H9 (cell line): ENCODE data around the gene NUDT22. TPM values are rescaled to one million over a fixed set of nuclear protein-coding genes. Genes with fewer than 3 reads are reported as not detected.

ENCODE experiments used
- DNase-seq: peaks from one replicate; pipeline ENCODE4 v3.0.0-alpha.2; 2017
- H2AFZ ChIP-seq: one replicate; pipeline ENCODE4 v1.6.1; 2013; ENCODE audit warnings: mild to moderate bottlenecking, low read length, control low read depth, moderate library complexity
- H2AK5ac ChIP-seq: 2 replicates; pipeline ENCODE4 v1.6.1; 2013; ENCODE audit warnings: low read length, control low read depth, mixed read lengths; ENCODE audit not compliant: insufficient read length
- H2BK120ac ChIP-seq: one replicate; pipeline ENCODE4 v1.6.1; 2013; ENCODE audit warnings: low read depth, mild to moderate bottlenecking, low read length, control low read depth, inconsistent platforms; ENCODE audit not compliant: poor library complexity, severe bottlenecking
- H2BK12ac ChIP-seq: 2 replicates; pipeline ENCODE4 v1.6.1; 2013; ENCODE audit warnings: low read length, control low read depth, mixed read lengths, low read depth; ENCODE audit not compliant: insufficient read length
- H2BK15ac ChIP-seq: 2 replicates; pipeline ENCODE4 v1.6.1; 2013; ENCODE audit warnings: low read depth, low read length, control low read depth
- H2BK20ac ChIP-seq: one replicate; pipeline ENCODE4 v1.6.1; 2013; ENCODE audit warnings: low read depth, mild to moderate bottlenecking, low read length, control low read depth, inconsistent platforms; ENCODE audit not compliant: poor library complexity, severe bottlenecking
- H2BK5ac ChIP-seq: 2 replicates; pipeline ENCODE4 v1.6.1; 2013; ENCODE audit warnings: low read length, control low read depth, mixed read lengths; ENCODE audit not compliant: insufficient read length
- H3K14ac ChIP-seq: 2 replicates; pipeline ENCODE4 v1.6.1; 2013; ENCODE audit warnings: low read length, control low read depth; ENCODE audit not compliant: insufficient read depth
- H3K18ac ChIP-seq: 2 replicates; pipeline ENCODE4 v1.6.1; 2013; ENCODE audit warnings: low read depth, mild to moderate bottlenecking, mixed read lengths, low read length, control low read depth; ENCODE audit not compliant: insufficient read length
- H3K23ac ChIP-seq: 2 replicates; pipeline ENCODE4 v1.6.1; 2013; ENCODE audit warnings: low read length, control low read depth, mixed read lengths, low read depth; ENCODE audit not compliant: insufficient read length
- H3K23me2 ChIP-seq: 2 replicates; pipeline ENCODE4 v1.6.1; 2013; ENCODE audit warnings: low read depth, mild to moderate bottlenecking, mixed read lengths, low read length, control low read depth; ENCODE audit not compliant: insufficient read length, poor library complexity, severe bottlenecking
- H3K27ac ChIP-seq: 2 replicates; pipeline ENCODE4 v1.5.1; 2013; ENCODE audit warnings: low read length, control low read depth, mixed read lengths, low read depth; ENCODE audit not compliant: insufficient read length
- H3K27me3 ChIP-seq: 2 replicates; pipeline ENCODE4 v1.6.1; 2013; ENCODE audit warnings: low read length, control low read depth, inconsistent platforms; ENCODE audit not compliant: insufficient read depth
- H3K4ac ChIP-seq: 2 replicates; pipeline ENCODE4 v1.6.1; 2013; ENCODE audit warnings: low read depth, mild to moderate bottlenecking, control low read depth, inconsistent platforms, low read length, moderate library complexity
- H3K4me1 ChIP-seq: 2 replicates; pipeline ENCODE4 v1.6.1; 2013; ENCODE audit warnings: low read length, control low read depth, inconsistent platforms; ENCODE audit not compliant: insufficient read depth
- H3K4me2 ChIP-seq: 2 replicates; pipeline ENCODE4 v1.6.1; 2013; ENCODE audit warnings: low read length, control low read depth, mixed read lengths; ENCODE audit not compliant: insufficient read length, insufficient read depth
- H3K56ac ChIP-seq: 2 replicates; pipeline ENCODE4 v1.6.1; 2013; ENCODE audit warnings: low read depth, mild to moderate bottlenecking, mixed read lengths, low read length, control low read depth; ENCODE audit not compliant: insufficient read length
- H3K79me1 ChIP-seq: 2 replicates; pipeline ENCODE4 v1.6.1; 2013; ENCODE audit warnings: low read depth, mild to moderate bottlenecking, moderate library complexity, low read length, control low read depth, inconsistent platforms; ENCODE audit not compliant: insufficient read depth, poor library complexity, severe bottlenecking
- H3K79me2 ChIP-seq: 2 replicates; pipeline ENCODE4 v1.6.1; 2013; ENCODE audit warnings: low read length, control low read depth, inconsistent platforms; ENCODE audit not compliant: insufficient read depth
- H3K9ac ChIP-seq: 2 replicates; pipeline ENCODE4 v1.6.1; 2013; ENCODE audit warnings: low read length, control low read depth, mixed read lengths; ENCODE audit not compliant: insufficient read length; ENCODE audit errors: extremely low read depth
- H3K9me3 ChIP-seq: one replicate; pipeline ENCODE4 v1.6.1; 2013; ENCODE audit warnings: low read depth, low read length, inconsistent platforms; ENCODE audit not compliant: control insufficient read depth
- H3T11ph ChIP-seq: one replicate; pipeline ENCODE4 v1.6.1; 2013; ENCODE audit warnings: mild to moderate bottlenecking, low read length, control low read depth, inconsistent platforms
- H4K20me1 ChIP-seq: one replicate; pipeline ENCODE4 v1.6.1; 2013; ENCODE audit not compliant: control insufficient read depth, insufficient read length, insufficient read depth
- H4K5ac ChIP-seq: 2 replicates; pipeline ENCODE4 v1.6.1; 2013; ENCODE audit warnings: low read depth, mild to moderate bottlenecking, mixed read lengths, low read length, control low read depth; ENCODE audit not compliant: insufficient read length
- H4K8ac ChIP-seq: replicated peaks from 2 replicates; pipeline ENCODE4 v1.6.1; 2013; ENCODE audit warnings: low read length, control low read depth, mixed read lengths, low read depth; ENCODE audit not compliant: insufficient read length
- H4K91ac ChIP-seq: 2 replicates; pipeline ENCODE4 v1.6.1; 2013; ENCODE audit warnings: low read depth, mild to moderate bottlenecking, moderate library complexity, mixed read lengths, low read length, control low read depth; ENCODE audit not compliant: insufficient read length
- H3K27ac Mint-ChIP-seq, 3 experiments: 2 replicates in 2 of 3; 3 replicates in 1 of 3; pipeline ENCODE4 v1.8.0; 2020 to 2021; ENCODE audit warnings: mixed read lengths in 3 of 3, mild to moderate bottlenecking in 1 of 3, moderate library complexity in 1 of 3
- H3K27me3 Mint-ChIP-seq: 2 replicates; pipeline ENCODE4 v1.8.0; 2021; ENCODE audit warnings: low read depth, mild to moderate bottlenecking, moderate library complexity, mixed read lengths
- H3K36me3 Mint-ChIP-seq, 3 experiments: 2 replicates in 2 of 3; 3 replicates in 1 of 3; pipeline ENCODE4 v1.8.0; 2020 to 2021; ENCODE audit warnings: low read depth in 3 of 3, mixed read lengths in 3 of 3; ENCODE audit not compliant: insufficient read depth in 1 of 3
- H3K4me1 Mint-ChIP-seq, 2 experiments: 2 replicates each; pipeline ENCODE4 v1.8.0; 2020; ENCODE audit warnings: mixed read lengths in 2 of 2
- H3K4me3 Mint-ChIP-seq, 2 experiments: 2 replicates in 1 of 2; 3 replicates in 1 of 2; pipeline ENCODE4 v1.8.0; 2020 to 2021; ENCODE audit warnings: mild to moderate bottlenecking in 2 of 2, mixed read lengths in 2 of 2, moderate library complexity in 1 of 2
- H3K9me3 Mint-ChIP-seq, 2 experiments: 2 replicates in 1 of 2; 3 replicates in 1 of 2; pipeline ENCODE4 v1.8.0; 2020; ENCODE audit warnings: mild to moderate bottlenecking in 2 of 2, mixed read lengths in 2 of 2, moderate library complexity in 1 of 2
- WGBS: extraction: QIAGEN DNeasy Blood & Tissue Kit; methylation state at CpG from one replicate; pipeline ENCODE4 v1.1.7; 2013; ENCODE audit warnings: missing lambda C conversion rate, low lambda C conversion rate, mixed read lengths; ENCODE audit not compliant: insufficient read length; ENCODE audit errors: extremely low coverage; 5-methylcytosine and 5-hydroxymethylcytosine counted together
- total RNA-seq: library from RNA; stranded (reverse); gene quantifications from 2 replicates; pipeline ENCODE4 v1.2.1, GENCODE V29; 2021
- TF ChIP-seq, protein P1 (sequence below): fragments of 200-600 bp; sonication (generic); conservative IDR thresholded peaks from 3 replicates; pipeline ENCODE4 v1.8.0; 2021; ENCODE audit warnings: antibody characterized with exemption, mild to moderate bottlenecking

The NUDT22 gene
- total RNA-seq, 1 experiment from 2014 or later, result 39.6 TPM

GRCh38 chr11:64226507-64227051 lies 505 bp downstream of the NUDT22 start:
- no peaks in the 10 kb centered on the region for H4K20me1 ChIP-seq
- H3K23me2 ChIP-seq, result peaks cover 27% of the 10 kb centered on the region
- no peak overlapping the region for H2AFZ ChIP-seq
- H4K5ac ChIP-seq, result no peak overlapping the region
- no peaks in the 10 kb centered on the region for H3K9me3 Mint-ChIP-seq
- 0 out of 2 replicates have a peak, but pooled peaks cover 3% of the 10 kb centered on the region for H3K4me1 ChIP-seq
- H3K27ac Mint-ChIP-seq, result peak overlapping the region in 1 of 3 experiments; percentile 59; a peak in 1 of 7 replicates
- peak overlapping the region; percentile 80 to 91 for H3K4me3 Mint-ChIP-seq
- H3K27ac ChIP-seq, result no peak overlapping the region
- no peak overlapping the region for H2BK5ac ChIP-seq
- H3K56ac ChIP-seq, result no peak overlapping the region
- no peaks in the 10 kb centered on the region for H3K27me3 ChIP-seq
- no peaks in the 10 kb centered on the region for H3K79me2 ChIP-seq
- H3K27me3 Mint-ChIP-seq, result peaks cover 2% of the 10 kb centered on the region
- peak overlapping the region; percentile 59 for H3K9ac ChIP-seq
- peaks cover 23 to 28% of the 10 kb centered on the region in 2 experiments for H3K4me1 Mint-ChIP-seq
- H2BK120ac ChIP-seq, result no peak overlapping the region
- H3T11ph ChIP-seq, result no peak overlapping the region
- no peak overlapping the region for H4K8ac ChIP-seq
- peak; percentile 69 for DNase-seq
- no peak overlapping the region for H2BK20ac ChIP-seq
- peak overlapping the region; percentile 50 for H3K4me2 ChIP-seq
- TF ChIP-seq, protein P1, sequence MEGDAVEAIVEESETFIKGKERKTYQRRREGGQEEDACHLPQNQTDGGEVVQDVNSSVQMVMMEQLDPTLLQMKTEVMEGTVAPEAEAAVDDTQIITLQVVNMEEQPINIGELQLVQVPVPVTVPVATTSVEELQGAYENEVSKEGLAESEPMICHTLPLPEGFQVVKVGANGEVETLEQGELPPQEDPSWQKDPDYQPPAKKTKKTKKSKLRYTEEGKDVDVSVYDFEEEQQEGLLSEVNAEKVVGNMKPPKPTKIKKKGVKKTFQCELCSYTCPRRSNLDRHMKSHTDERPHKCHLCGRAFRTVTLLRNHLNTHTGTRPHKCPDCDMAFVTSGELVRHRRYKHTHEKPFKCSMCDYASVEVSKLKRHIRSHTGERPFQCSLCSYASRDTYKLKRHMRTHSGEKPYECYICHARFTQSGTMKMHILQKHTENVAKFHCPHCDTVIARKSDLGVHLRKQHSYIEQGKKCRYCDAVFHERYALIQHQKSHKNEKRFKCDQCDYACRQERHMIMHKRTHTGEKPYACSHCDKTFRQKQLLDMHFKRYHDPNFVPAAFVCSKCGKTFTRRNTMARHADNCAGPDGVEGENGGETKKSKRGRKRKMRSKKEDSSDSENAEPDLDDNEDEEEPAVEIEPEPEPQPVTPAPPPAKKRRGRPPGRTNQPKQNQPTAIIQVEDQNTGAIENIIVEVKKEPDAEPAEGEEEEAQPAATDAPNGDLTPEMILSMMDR, result no peak
- H2BK12ac ChIP-seq, result no peak overlapping the region
- H3K79me1 ChIP-seq, result no peaks in the 10 kb centered on the region
- H3K9me3 ChIP-seq, result no peaks in the 10 kb centered on the region
- H3K4ac ChIP-seq, result no peak overlapping the region
- no peak overlapping the region for H2AK5ac ChIP-seq
- no peak overlapping the region for H3K23ac ChIP-seq
- no CpG with 5 or more reads among the region's 26 CpGs for WGBS
- no peak overlapping the region for H3K18ac ChIP-seq
- H2BK15ac ChIP-seq, result no peak overlapping the region
- H3K14ac ChIP-seq, result no peak overlapping the region; the same call in 1 of the 2 replicates
- peaks cover 0 to 14% (median 10%) of the 10 kb centered on the region in 3 experiments; a peak in 4 of 7 replicates for H3K36me3 Mint-ChIP-seq
- no peak overlapping the region for H4K91ac ChIP-seq
